Liver (tissue), 3 donors: Measurements from ENCODE around the gene SMOC2.

Experiments
- FOXA1 ChIP-seq: IDR thresholded peaks from 2 replicates; pipeline ENCODE4 v1.6.1; 2016; ENCODE audit warnings: antibody characterized with exemption
- JUND ChIP-seq, 2 donors: IDR thresholded peaks; 2 replicates each; pipeline ENCODE4 v1.6.1; 2016; ENCODE audit warnings: antibody characterized with exemption in 2 of 2
- RAD21 ChIP-seq, 2 donors: IDR thresholded peaks; 2 replicates each; pipeline ENCODE4 v1.6.1; 2016; ENCODE audit warnings: antibody characterized with exemption in 2 of 2, mild to moderate bottlenecking in 2 of 2
- SP1 ChIP-seq: IDR thresholded peaks from 2 replicates; pipeline ENCODE4 v1.6.1; 2018; ENCODE audit warnings: antibody characterized with exemption, mild to moderate bottlenecking
- TAF1 ChIP-seq: conservative IDR thresholded peaks from 2 replicates; pipeline ENCODE4 v1.6.1; 2016; ENCODE audit warnings: antibody characterized with exemption, mild to moderate bottlenecking
- TF ChIP-seq, protein P1 (sequence below): fragments of 150-350 bp; IDR thresholded peaks from 2 replicates; pipeline ENCODE4 v1.5.1; 2017; ENCODE audit warnings: improper control_type of control experiment, low read depth, low read length; ENCODE audit not compliant: missing input control
- donor health status: healthy.
- donor health status: healthy.

GRCh38 chr6:168518867-168519266, 77.9 kb downstream of the SMOC2 start:
- TF ChIP-seq, protein P1, sequence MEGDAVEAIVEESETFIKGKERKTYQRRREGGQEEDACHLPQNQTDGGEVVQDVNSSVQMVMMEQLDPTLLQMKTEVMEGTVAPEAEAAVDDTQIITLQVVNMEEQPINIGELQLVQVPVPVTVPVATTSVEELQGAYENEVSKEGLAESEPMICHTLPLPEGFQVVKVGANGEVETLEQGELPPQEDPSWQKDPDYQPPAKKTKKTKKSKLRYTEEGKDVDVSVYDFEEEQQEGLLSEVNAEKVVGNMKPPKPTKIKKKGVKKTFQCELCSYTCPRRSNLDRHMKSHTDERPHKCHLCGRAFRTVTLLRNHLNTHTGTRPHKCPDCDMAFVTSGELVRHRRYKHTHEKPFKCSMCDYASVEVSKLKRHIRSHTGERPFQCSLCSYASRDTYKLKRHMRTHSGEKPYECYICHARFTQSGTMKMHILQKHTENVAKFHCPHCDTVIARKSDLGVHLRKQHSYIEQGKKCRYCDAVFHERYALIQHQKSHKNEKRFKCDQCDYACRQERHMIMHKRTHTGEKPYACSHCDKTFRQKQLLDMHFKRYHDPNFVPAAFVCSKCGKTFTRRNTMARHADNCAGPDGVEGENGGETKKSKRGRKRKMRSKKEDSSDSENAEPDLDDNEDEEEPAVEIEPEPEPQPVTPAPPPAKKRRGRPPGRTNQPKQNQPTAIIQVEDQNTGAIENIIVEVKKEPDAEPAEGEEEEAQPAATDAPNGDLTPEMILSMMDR: no peak
- no peak for TF ChIP-seq TAF1
- TF ChIP-seq RAD21 (IDR thresholded peaks at IDR 0.05): no peak
- no peak for TF ChIP-seq SP1
- no peak for TF ChIP-seq JUND (IDR thresholded peaks at IDR 0.05)
- TF ChIP-seq FOXA1: no peak
